Effector memory CD4-positive, alpha-beta T cell (primary cell): ENCODE results near the gene DNASE1L3.
A peak's percentile ranks its signal among the peaks of the same experiment; 100 is the strongest.

Experiments used
- DNase-seq, 3 donors: peaks; one replicate each; pipeline ENCODE4 v3.0.0-alpha.2; 2020
- H3K27ac ChIP-seq: 2 replicates; pipeline ENCODE4 v1.7.0; 2013; ENCODE audit warnings: mild to moderate bottlenecking, low read length, moderate library complexity; ENCODE audit not compliant: insufficient read depth, poor library complexity, severe bottlenecking
- H3K27me3 ChIP-seq: replicated peaks from 2 replicates; pipeline ENCODE4 v1.7.0; 2013; ENCODE audit warnings: mild to moderate bottlenecking, low read length; ENCODE audit not compliant: insufficient read depth, control insufficient read depth, poor library complexity, severe bottlenecking
- H3K36me3 ChIP-seq: 2 replicates; pipeline ENCODE4 v1.7.0; 2013; ENCODE audit warnings: mild to moderate bottlenecking, low read length, moderate library complexity; ENCODE audit not compliant: control insufficient read depth, insufficient read depth
- H3K4me1 ChIP-seq: 2 replicates; pipeline ENCODE4 v1.7.0; 2013; ENCODE audit warnings: low read length, mild to moderate bottlenecking; ENCODE audit not compliant: control insufficient read depth, insufficient read depth, poor library complexity, severe bottlenecking
- H3K4me3 ChIP-seq: 2 replicates; pipeline ENCODE4 v1.7.0; 2013; ENCODE audit warnings: low read length, low read depth, mild to moderate bottlenecking; ENCODE audit not compliant: insufficient read depth, poor library complexity, severe bottlenecking
- H3K9me3 ChIP-seq: 2 replicates; pipeline ENCODE4 v1.7.0; 2013; ENCODE audit warnings: mild to moderate bottlenecking, low read length, moderate library complexity; ENCODE audit not compliant: control insufficient read depth

Gene DNASE1L3

DNA sequence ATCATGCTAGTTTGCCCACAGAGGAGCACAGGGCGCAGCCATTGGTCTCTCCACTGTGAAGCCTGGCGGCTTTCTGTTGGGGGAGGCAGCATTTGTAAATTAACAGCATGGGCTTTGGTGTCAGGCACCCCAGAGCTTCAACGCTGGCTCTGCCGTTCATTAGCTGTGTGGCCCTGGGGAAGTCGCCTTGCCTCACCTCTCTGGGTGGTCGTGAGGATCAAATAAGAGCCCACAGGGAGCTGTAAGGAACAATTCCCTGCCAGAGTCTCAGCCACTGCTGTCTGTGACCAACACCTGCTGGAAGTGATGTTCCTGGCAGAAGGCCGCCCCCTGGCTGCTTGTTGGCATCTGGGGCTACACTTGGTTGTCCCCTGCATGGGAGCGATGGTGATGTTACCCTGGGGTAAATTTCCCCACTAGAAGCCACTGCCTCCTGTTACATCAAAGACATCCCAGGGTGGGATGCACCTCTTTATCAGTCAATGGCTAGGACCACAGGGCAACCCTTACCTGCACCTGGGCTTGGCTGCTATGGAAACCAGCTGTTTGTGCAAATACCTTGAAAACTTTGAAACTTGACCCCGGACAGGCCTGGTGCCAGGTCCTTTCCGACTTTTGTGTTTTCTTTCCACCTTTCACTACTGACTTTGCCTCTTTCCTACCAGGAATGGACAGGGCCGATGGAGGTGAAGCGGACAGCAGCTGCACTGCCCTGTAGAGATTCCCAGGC is 36.9 kb downstream of the DNASE1L3 start:
- no peaks in the 10 kb centered on the region for H3K36me3 ChIP-seq
- H3K27ac ChIP-seq = no peak overlapping the region
- H3K9me3 ChIP-seq = no peaks in the 10 kb centered on the region
- DNase-seq = no peak
- no peaks in the 10 kb centered on the region for H3K27me3 ChIP-seq
- H3K4me3 ChIP-seq = no peak overlapping the region
- peaks cover 12% of the 10 kb centered on the region for H3K4me1 ChIP-seq

DNA sequence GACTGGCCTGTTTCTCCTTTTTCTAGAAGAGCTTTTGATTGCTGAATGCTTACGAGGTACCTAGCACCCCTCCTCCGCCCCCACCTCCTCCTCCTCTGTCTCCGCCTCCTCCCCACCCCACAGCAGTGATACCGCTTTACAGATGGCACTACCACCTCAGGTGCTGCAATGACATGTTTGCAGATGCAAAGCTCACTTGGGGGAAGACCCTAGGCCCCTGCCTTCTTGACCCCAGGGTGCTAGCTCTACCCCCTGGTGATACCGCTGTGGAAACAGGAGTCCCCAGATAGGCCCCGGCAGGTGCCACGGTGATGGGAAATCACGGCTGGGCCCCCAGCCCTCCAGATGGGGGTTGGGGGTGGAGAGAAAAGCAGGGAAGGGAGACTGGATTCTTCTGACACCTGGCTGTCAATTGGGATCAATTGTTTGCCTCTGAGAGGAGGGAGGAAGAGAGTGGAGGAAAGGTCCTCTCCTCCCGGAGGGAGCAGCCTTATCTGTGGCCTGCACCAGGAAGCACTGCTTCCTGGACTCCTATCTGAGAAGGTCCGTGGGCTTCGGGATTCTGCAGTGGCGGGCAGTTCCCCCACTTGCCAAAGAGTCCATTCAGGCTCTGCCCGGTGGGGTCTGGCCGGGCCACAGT is 37.6 kb downstream of the DNASE1L3 start:
- DNase-seq = no peak
- H3K9me3 ChIP-seq = no peaks in the 10 kb centered on the region
- no peak overlapping the region for H3K4me3 ChIP-seq
- H3K27me3 ChIP-seq = no peaks in the 10 kb centered on the region
- H3K4me1 ChIP-seq = peaks cover 6% of the 10 kb centered on the region
- no peak overlapping the region for H3K27ac ChIP-seq
- H3K36me3 ChIP-seq = no peaks in the 10 kb centered on the region

DNA sequence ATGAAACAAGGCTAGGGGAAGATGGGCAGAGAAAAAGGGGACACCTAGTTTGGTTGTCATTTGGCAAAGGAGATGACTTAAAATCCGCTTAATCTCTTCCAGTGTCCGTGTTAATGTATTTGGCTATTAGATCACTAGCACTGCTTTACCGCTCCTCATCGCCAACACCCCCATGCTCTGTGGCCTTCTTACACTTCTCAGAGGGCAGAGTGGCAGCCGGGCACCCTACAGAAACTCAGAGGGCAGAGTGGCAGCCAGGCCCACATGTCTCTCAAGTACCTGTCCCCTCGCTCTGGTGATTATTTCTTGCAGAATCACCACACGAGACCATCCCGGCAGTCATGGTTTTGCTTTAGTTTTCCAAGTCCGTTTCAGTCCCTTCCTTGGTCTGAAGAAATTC is 39.6 kb downstream of the DNASE1L3 start:
- no peak for DNase-seq
- H3K4me1 ChIP-seq = no peaks in the 10 kb centered on the region
- H3K4me3 ChIP-seq = no peak overlapping the region
- H3K9me3 ChIP-seq = no peaks in the 10 kb centered on the region
- no peaks in the 10 kb centered on the region for H3K27me3 ChIP-seq
- no peak overlapping the region for H3K27ac ChIP-seq
- H3K36me3 ChIP-seq = no peaks in the 10 kb centered on the region

DNA sequence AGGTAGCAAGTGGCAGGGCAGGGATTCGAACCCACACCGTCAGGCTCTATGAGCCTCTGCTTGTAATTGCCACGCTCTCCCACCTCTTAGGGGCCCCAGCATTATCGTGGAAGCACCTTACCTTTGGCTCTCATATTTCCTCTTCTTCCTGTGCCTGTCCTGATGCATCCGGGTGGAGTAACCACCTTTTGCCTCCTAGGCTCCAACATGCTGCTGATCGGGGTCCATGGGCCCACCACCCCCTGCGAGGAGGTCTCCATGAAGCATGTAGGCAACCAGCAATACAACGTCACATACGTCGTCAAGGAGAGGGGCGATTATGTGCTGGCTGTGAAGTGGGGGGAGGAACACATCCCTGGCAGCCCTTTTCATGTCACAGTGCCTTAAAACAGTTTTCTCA is 40.4 kb downstream of the DNASE1L3 start:
- Histone ChIP-seq H3K27me3 (no peaks in the 10 kb centered on the region), H3K4me1 (no peaks in the 10 kb centered on the region), H3K27ac (no peak overlapping the region), H3K36me3 (no peaks in the 10 kb centered on the region), H3K9me3 (no peaks in the 10 kb centered on the region), H3K4me3 (no peak overlapping the region)
- no peak for DNase-seq

DNA sequence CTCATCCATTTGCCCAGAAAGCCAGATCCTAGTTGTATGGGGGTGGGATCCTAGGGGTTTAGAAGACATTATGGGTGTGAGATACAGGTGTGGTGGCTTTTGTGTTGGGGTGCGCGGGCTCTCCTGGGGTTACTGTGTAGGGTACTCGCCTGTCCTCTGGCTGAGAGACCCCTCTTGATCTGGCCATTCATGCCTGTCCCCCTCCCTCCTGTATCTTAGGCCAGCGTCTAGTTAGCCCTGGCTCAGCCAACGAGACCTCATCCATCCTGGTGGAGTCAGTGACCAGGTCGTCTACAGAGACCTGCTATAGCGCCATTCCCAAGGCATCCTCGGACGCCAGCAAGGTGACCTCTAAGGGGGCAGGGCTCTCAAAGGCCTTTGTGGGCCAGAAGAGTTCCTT is 41.4 kb downstream of the DNASE1L3 start:
- H3K27ac ChIP-seq = no peak overlapping the region
- no peaks in the 10 kb centered on the region for H3K36me3 ChIP-seq
- H3K9me3 ChIP-seq = no peaks in the 10 kb centered on the region
- H3K27me3 ChIP-seq = no peaks in the 10 kb centered on the region
- no peaks in the 10 kb centered on the region for H3K4me1 ChIP-seq
- no peak overlapping the region for H3K4me3 ChIP-seq
- no peak for DNase-seq

GRCh38 chr3:58168498-58168897 is 42.3 kb downstream of the DNASE1L3 start:
- no peaks in the 10 kb centered on the region for H3K9me3 ChIP-seq
- H3K4me3 ChIP-seq = no peak overlapping the region
- H3K36me3 ChIP-seq = peaks cover 7% of the 10 kb centered on the region
- DNase-seq = no peak
- no peak overlapping the region for H3K27ac ChIP-seq
- no peaks in the 10 kb centered on the region for H3K27me3 ChIP-seq
- H3K4me1 ChIP-seq = no peaks in the 10 kb centered on the region

DNA sequence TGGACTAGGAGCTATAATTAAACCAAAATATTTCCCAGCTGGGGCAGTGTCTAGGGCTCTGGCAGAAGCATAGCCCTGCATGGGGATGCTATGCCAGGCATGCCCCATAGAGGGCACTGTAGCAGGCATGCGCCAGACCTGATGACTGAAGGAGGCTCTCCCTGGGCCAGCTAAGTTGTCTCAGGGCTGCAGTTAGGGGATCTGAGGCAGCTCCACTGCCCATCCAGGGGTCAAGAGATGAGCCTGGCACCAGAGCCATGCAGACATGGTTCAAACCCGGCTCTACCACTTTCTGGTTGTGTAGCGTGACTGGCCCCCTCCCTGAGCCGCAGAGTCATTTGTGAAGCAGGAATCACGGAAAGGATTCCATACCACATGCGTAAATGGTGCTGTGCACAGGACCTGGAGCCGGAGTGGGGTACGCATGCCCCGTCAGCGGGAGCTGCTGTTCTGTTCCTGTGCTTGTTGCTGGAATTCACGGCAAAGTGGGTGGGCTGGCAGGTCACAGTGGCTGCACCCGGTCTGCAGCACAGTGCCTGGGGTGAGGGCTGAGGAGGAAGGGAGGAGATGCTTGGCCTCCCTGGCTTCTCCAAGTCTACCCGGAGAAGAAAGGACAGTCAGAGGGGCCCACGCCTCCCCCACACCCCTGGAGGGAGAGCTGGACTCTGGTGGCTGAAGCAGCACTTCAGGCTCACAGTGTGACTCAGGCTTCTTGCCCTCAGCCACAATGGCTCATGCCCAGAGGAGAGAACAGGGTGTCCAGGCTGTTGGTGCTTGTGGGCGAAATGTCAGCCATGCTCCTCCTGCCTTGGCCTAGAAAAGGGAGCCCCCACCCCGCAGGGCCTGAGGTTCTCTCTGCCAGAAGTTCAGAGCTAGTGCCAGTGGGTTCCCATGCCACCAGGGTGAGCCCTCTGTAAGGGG is 43.1 kb downstream of the DNASE1L3 start:
- H3K36me3 ChIP-seq = peaks cover 7% of the 10 kb centered on the region
- H3K4me3 ChIP-seq = no peak overlapping the region
- H3K4me1 ChIP-seq = no peaks in the 10 kb centered on the region
- no peaks in the 10 kb centered on the region for H3K9me3 ChIP-seq
- H3K27ac ChIP-seq = no peak overlapping the region
- DNase-seq = peak in 2 of 3 donors; percentile 6 to 21
- no peaks in the 10 kb centered on the region for H3K27me3 ChIP-seq

DNA sequence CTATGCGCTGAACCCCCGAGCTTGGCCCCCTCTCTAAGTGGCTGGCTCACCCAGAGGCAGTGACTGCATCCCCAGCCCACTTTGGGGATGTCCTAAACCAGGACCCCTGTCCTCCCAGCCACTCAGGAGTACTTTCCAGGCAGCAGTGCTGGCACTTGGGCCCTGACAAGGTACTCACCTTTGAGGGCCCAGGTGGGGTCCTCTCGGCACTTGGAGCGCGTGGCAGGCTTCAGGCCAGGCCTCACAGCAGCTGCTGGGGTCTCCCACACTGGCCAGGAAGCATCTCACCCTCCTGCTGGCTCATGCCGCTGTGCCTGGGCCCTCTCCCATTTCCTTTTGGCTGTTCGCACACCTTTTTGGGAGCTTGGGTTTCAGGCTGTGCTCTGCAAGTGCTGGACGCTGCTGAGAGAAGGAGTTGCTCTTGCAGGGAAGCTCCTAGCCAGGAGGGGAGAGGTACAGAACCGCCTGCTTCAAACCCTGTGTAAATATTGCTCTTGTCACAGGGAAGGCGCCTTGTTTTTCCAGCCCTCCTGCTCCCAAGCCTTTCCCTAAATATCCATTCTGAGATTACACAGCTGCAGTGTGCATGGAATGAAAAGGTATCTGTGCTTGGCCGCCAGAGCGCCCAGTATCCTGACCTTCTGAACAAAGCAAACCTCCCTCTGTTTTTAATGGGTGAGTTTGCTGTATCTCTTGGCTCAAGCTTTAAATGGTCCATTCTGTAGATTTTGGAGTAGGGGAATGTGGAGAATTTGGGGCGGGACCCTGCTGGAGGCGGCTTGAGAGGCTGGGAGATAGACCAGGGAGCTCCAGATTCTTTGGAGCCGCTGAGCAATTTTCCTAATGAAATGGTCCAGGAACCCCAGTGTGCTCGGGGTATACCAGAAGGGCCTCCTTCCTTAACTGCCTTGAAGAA is 45.6 kb downstream of the DNASE1L3 start:
- Histone ChIP-seq H3K36me3 (peaks cover 7% of the 10 kb centered on the region), H3K4me3 (no peak overlapping the region), H3K4me1 (no peaks in the 10 kb centered on the region), H3K27me3 (no peaks in the 10 kb centered on the region), H3K9me3 (no peaks in the 10 kb centered on the region), H3K27ac (no peak overlapping the region)
- no peak for DNase-seq

- Histone ChIP-seq H3K9me3 (no peaks in the 10 kb centered on the region), H3K4me1 (no peaks in the 10 kb centered on the region), H3K27me3 (no peaks in the 10 kb centered on the region), H3K36me3 (peaks cover 7% of the 10 kb centered on the region), H3K27ac (no peak overlapping the region), H3K4me3 (no peak overlapping the region)
- DNase-seq = no peak
These were observed 46.4 kb downstream of the DNASE1L3 start for GRCh38 chr3:58164199-58164879.
